Muscle of leg (tissue), 11 donors: ENCODE results near the gene EME2. TPM values are rescaled to one million over a fixed set of nuclear protein-coding genes. Genes with fewer than 3 reads are reported as not detected.

ENCODE experiments used
- DNase-seq: peaks from one replicate; pipeline ENCODE4 v3.0.0; 2013
- H3K27ac ChIP-seq: one replicate; pipeline ENCODE4 v1.5.1; 2013; ENCODE audit warnings: mild to moderate bottlenecking, low read length, control low read depth
- H3K27me3 ChIP-seq: one replicate; pipeline ENCODE4 v1.6.1; 2013; ENCODE audit warnings: low read length; ENCODE audit not compliant: control insufficient read depth, insufficient read depth
- H3K36me3 ChIP-seq: one replicate; pipeline ENCODE4 v1.6.1; 2013; ENCODE audit warnings: low read length; ENCODE audit not compliant: control insufficient read depth, insufficient read depth
- H3K4me1 ChIP-seq: one replicate; pipeline ENCODE4 v1.6.1; 2013; ENCODE audit warnings: low read length; ENCODE audit not compliant: control insufficient read depth, insufficient read depth
- H3K4me3 ChIP-seq: one replicate; pipeline ENCODE4 v1.5.1; 2013; ENCODE audit warnings: low read length, control low read depth
- H3K9me3 ChIP-seq: replicated peaks from 2 replicates; pipeline ENCODE4 v1.6.1; 2013; ENCODE audit warnings: low read depth, low read length; ENCODE audit not compliant: control insufficient read depth
- WGBS: methylation state at CpG from one replicate; pipeline ENCODE4 v1.1.5; 2013; ENCODE audit warnings: missing lambda C conversion rate; ENCODE audit not compliant: insufficient coverage; 5-methylcytosine and 5-hydroxymethylcytosine counted together
- polyA plus RNA-seq, 8 donors: library from polyadenylated mRNA; unstranded; fragments of 120-200 nt; gene quantifications; one replicate each; pipeline versions ENCODE4 v1.2.1 to v1.2.3, GENCODE V29; 2013; ENCODE audit warnings: inconsistent platforms in 1 of 8, low replicate concordance in 1 of 8; ENCODE audit not compliant: insufficient read length in 8 of 8, insufficient read depth in 1 of 8
- total RNA-seq: library from RNA; stranded (reverse); fragments of 120-200 nt; gene quantifications from one replicate; pipeline ENCODE4 v1.2.4, GENCODE V29; 2013

Gene EME2
- total and polyA plus RNA-seq, 9 donors = 4.0 to 9.7 (median 6.9) TPM

GRCh38 chr16:1758923-1759322, 13.7 kb upstream of the EME2 start:
- no peaks in the 10 kb centered on the region for H3K27me3 ChIP-seq
- no peak overlapping the region for H3K4me3 ChIP-seq
- DNase-seq = no peak
- H3K36me3 ChIP-seq = peaks cover 70% of the 10 kb centered on the region
- H3K9me3 ChIP-seq = no peaks in the 10 kb centered on the region
- H3K27ac ChIP-seq = no peak overlapping the region
- H3K4me1 ChIP-seq = no peaks in the 10 kb centered on the region
- WGBS = 90% methylated on average over 16 of the region's 18 CpGs

- WGBS = 96% methylated on average over 16 of the region's 21 CpGs
- no peak overlapping the region for H3K27ac ChIP-seq
- no peaks in the 10 kb centered on the region for H3K27me3 ChIP-seq
- peaks cover 70% of the 10 kb centered on the region for H3K36me3 ChIP-seq
- DNase-seq = no peak
- peaks cover 3% of the 10 kb centered on the region for H3K4me1 ChIP-seq
- H3K9me3 ChIP-seq = no peaks in the 10 kb centered on the region
- no peak overlapping the region for H3K4me3 ChIP-seq
Observed at GRCh38 chr16:1759511-1759910, 13.1 kb upstream of the EME2 start.

GRCh38 chr16:1760911-1761310, 11.7 kb upstream of the EME2 start:
- H3K4me3 ChIP-seq = no peak overlapping the region
- H3K27me3 ChIP-seq = no peaks in the 10 kb centered on the region
- H3K4me1 ChIP-seq = peaks cover 3% of the 10 kb centered on the region
- WGBS = 79% methylated on average over 14 of the region's 15 CpGs
- no peak overlapping the region for H3K27ac ChIP-seq
- no peak for DNase-seq
- H3K36me3 ChIP-seq = peaks cover 77% of the 10 kb centered on the region
- no peaks in the 10 kb centered on the region for H3K9me3 ChIP-seq

GRCh38 chr16:1761751-1762150, 10.9 kb upstream of the EME2 start:
- Histone ChIP-seq H3K9me3 (no peaks in the 10 kb centered on the region), H3K27me3 (no peaks in the 10 kb centered on the region), H3K4me3 (no peak overlapping the region), H3K4me1 (peaks cover 3% of the 10 kb centered on the region), H3K36me3 (peaks cover 83% of the 10 kb centered on the region), H3K27ac (no peak overlapping the region)
- no peak for DNase-seq
- 92% methylated on average over 14 of the region's 15 CpGs for WGBS

- H3K27me3 ChIP-seq = no peaks in the 10 kb centered on the region
- H3K4me1 ChIP-seq = peaks cover 3% of the 10 kb centered on the region
- H3K9me3 ChIP-seq = no peaks in the 10 kb centered on the region
- H3K4me3 ChIP-seq = no peak overlapping the region
- no peak overlapping the region for H3K27ac ChIP-seq
- peaks cover 88% of the 10 kb centered on the region for H3K36me3 ChIP-seq
- DNase-seq = no peak
- 83% methylated on average over 22 of the region's 30 CpGs for WGBS
Observed at GRCh38 chr16:1762196-1762878, 10.3 kb upstream of the EME2 start.

- Histone ChIP-seq H3K27me3 (no peaks in the 10 kb centered on the region), H3K27ac (no peak overlapping the region), H3K4me1 (peaks cover 3% of the 10 kb centered on the region), H3K36me3 (peaks cover 88% of the 10 kb centered on the region), H3K9me3 (no peaks in the 10 kb centered on the region), H3K4me3 (no peak overlapping the region)
- WGBS = 76% methylated on average over 23 of the region's 24 CpGs
- DNase-seq = no peak
Observed at GRCh38 chr16:1762879-1763520, 9.6 kb upstream of the EME2 start.

- H3K4me1 ChIP-seq = peaks cover 3% of the 10 kb centered on the region
- DNase-seq = no peak
- no peak overlapping the region for H3K4me3 ChIP-seq
- no peaks in the 10 kb centered on the region for H3K27me3 ChIP-seq
- 50% methylated on average over 61 of the region's 81 CpGs for WGBS
- H3K9me3 ChIP-seq = no peaks in the 10 kb centered on the region
- H3K27ac ChIP-seq = no peak overlapping the region
- H3K36me3 ChIP-seq = peaks cover 88% of the 10 kb centered on the region
Observed at GRCh38 chr16:1763521-1764511, 8.8 kb upstream of the EME2 start.

GRCh38 chr16:1764971-1765370, 7.6 kb upstream of the EME2 start:
- H3K4me3 ChIP-seq = no peak overlapping the region
- no peaks in the 10 kb centered on the region for H3K27me3 ChIP-seq
- H3K36me3 ChIP-seq = peaks cover 91% of the 10 kb centered on the region
- WGBS = 96% methylated on average over 18 of the region's 21 CpGs
- no peaks in the 10 kb centered on the region for H3K9me3 ChIP-seq
- no peak overlapping the region for H3K27ac ChIP-seq
- no peak for DNase-seq
- peaks cover 6% of the 10 kb centered on the region for H3K4me1 ChIP-seq

GRCh38 chr16:1765826-1766225, 6.8 kb upstream of the EME2 start:
- 89% methylated on average over 22 of the region's 22 CpGs for WGBS
- Histone ChIP-seq H3K36me3 (peaks cover 85% of the 10 kb centered on the region), H3K27ac (no peak overlapping the region), H3K27me3 (no peaks in the 10 kb centered on the region), H3K4me3 (no peak overlapping the region), H3K4me1 (peaks cover 15% of the 10 kb centered on the region), H3K9me3 (no peaks in the 10 kb centered on the region)
- DNase-seq = no peak

- 89% methylated on average over 15 of the region's 19 CpGs for WGBS
- no peak for DNase-seq
- H3K4me3 ChIP-seq = no peak overlapping the region
- H3K9me3 ChIP-seq = no peaks in the 10 kb centered on the region
- no peak overlapping the region for H3K27ac ChIP-seq
- no peaks in the 10 kb centered on the region for H3K27me3 ChIP-seq
- H3K4me1 ChIP-seq = peaks cover 16% of the 10 kb centered on the region
- H3K36me3 ChIP-seq = peaks cover 82% of the 10 kb centered on the region
Observed at GRCh38 chr16:1766231-1766630, 6.4 kb upstream of the EME2 start.
